GM19193 (cell line): Measurements from ENCODE around the gene ACOX3.

ENCODE experiments used
- POLR2A ChIP-seq: IDR thresholded peaks from 4 replicates; pipeline ENCODE4 v1.6.1; 2011; ENCODE audit not compliant: insufficient read depth, insufficient read length; ENCODE audit errors: extremely low read depth

Gene ACOX3

GRCh38 chr4:8419222-8420041, 21.1 kb downstream of the ACOX3 start:
- no peak for TF ChIP-seq POLR2A

GRCh38 chr4:8417071-8417614, 23.4 kb downstream of the ACOX3 start:
- TF ChIP-seq POLR2A = no peak

GRCh38 chr4:8414377-8414776, 26.1 kb downstream of the ACOX3 start:
- no peak for TF ChIP-seq POLR2A

GRCh38 chr4:8412288-8412687, 28.2 kb downstream of the ACOX3 start:
- no peak for TF ChIP-seq POLR2A

GRCh38 chr4:8411351-8412180, 29.0 kb downstream of the ACOX3 start:
- TF ChIP-seq POLR2A = no peak

GRCh38 chr4:8410641-8411271, 29.8 kb downstream of the ACOX3 start:
- TF ChIP-seq POLR2A = no peak

- TF ChIP-seq POLR2A = no peak
These were observed 30.4 kb downstream of the ACOX3 start for GRCh38 chr4:8410066-8410625.

- no peak for TF ChIP-seq POLR2A
These were observed 31.1 kb downstream of the ACOX3 start for GRCh38 chr4:8409264-8410065.

- no peak for TF ChIP-seq POLR2A
These were observed 32.8 kb downstream of the ACOX3 start for GRCh38 chr4:8407756-8408155.

GRCh38 chr4:8407316-8407715, 33.2 kb downstream of the ACOX3 start:
- no peak for TF ChIP-seq POLR2A

GRCh38 chr4:8405516-8405875, 35.0 kb downstream of the ACOX3 start:
- no peak for TF ChIP-seq POLR2A

- no peak for TF ChIP-seq POLR2A
These were observed 35.6 kb downstream of the ACOX3 start for GRCh38 chr4:8404791-8405515.

- TF ChIP-seq POLR2A = no peak
These were observed 36.5 kb downstream of the ACOX3 start for GRCh38 chr4:8403976-8404375.
